Coronary artery (tissue), 2 donors: Measurements from ENCODE around the gene RASL10B.

Experiments used
- DNase-seq: peaks from one replicate; pipeline ENCODE4 v3.0.0-alpha.2; 2017; ENCODE audit warnings: low spot score
- H3K27ac ChIP-seq, 2 donors: fragments of 200-600 bp; sonication (generic); one replicate each; pipeline ENCODE4 v1.5.1; 2016 to 2019
- H3K4me3 ChIP-seq: fragments of 200-600 bp; sonication (generic); 2 replicates; pipeline ENCODE4 v1.5.1; 2016; ENCODE audit warnings: mild to moderate bottlenecking, moderate library complexity
- CTCF ChIP-seq: fragments of 200-600 bp; sonication (generic); IDR thresholded peaks from one replicate; pipeline ENCODE4 v1.5.1; 2019; ENCODE audit warnings: antibody characterized with exemption

RASL10B gene

GRCh38 chr17:35773679-35774425 is 42.4 kb downstream of the RASL10B start:
- no peak for TF ChIP-seq CTCF
- no peak for DNase-seq
- Histone ChIP-seq H3K27ac (peak overlapping the region; percentile 86 to 95), H3K4me3 (no peak overlapping the region)

GRCh38 chr17:35774499-35774898 is 43.1 kb downstream of the RASL10B start:
- TF ChIP-seq CTCF = no peak
- DNase-seq = no peak
- peak overlapping the region; percentile 52 for H3K4me3 ChIP-seq
- peak overlapping the region; percentile 86 to 95 for H3K27ac ChIP-seq

GRCh38 chr17:35775039-35775438 is 43.6 kb downstream of the RASL10B start:
- no peak for TF ChIP-seq CTCF
- no peak for DNase-seq
- peak overlapping the region; percentile 86 to 95 for H3K27ac ChIP-seq
- peak overlapping the region; percentile 52 for H3K4me3 ChIP-seq

GRCh38 chr17:35775583-35775982 is 44.1 kb downstream of the RASL10B start:
- H3K27ac ChIP-seq = peak overlapping the region; percentile 86 to 95
- no peak for TF ChIP-seq CTCF

GRCh38 chr17:35778641-35779196 is 47.3 kb downstream of the RASL10B start:
- no peak for DNase-seq
- no peak overlapping the region for H3K4me3 ChIP-seq
- TF ChIP-seq CTCF = no peak
- peak overlapping the region in 1 of 2 donors; percentile 82 for H3K27ac ChIP-seq

More at GRCh38 chr17:35775583-35775982, 44.1 kb downstream of the RASL10B start:
- H3K4me3 ChIP-seq = peak overlapping the region; percentile 52
- DNase-seq = no peak

- H3K27ac ChIP-seq = peak overlapping the region in 1 of 2 donors; percentile 14
- no peak overlapping the region for H3K4me3 ChIP-seq
- TF ChIP-seq CTCF = no peak
- no peak for DNase-seq
Observed at GRCh38 chr17:35780950-35781349, 49.5 kb downstream of the RASL10B start.

- peak overlapping the region; percentile 44 to 79 for H3K27ac ChIP-seq
- no peak for TF ChIP-seq CTCF
- no peak for DNase-seq
- no peak overlapping the region for H3K4me3 ChIP-seq
Observed at GRCh38 chr17:35784895-35785294, 53.5 kb downstream of the RASL10B start.
